GM23338 (cell line): ENCODE data around the gene FBXO17. TPM values are rescaled to one million over a fixed set of nuclear protein-coding genes. Genes with fewer than 3 reads are reported as not detected.

ENCODE experiments used
- ATAC-seq: fragments of 200-7000 bp; cut with Tn5 transposase; 3 replicates; pipeline ENCODE4 v1.9.1; 2020
- DNase-seq: peaks from one replicate; pipeline ENCODE4 v3.0.0-alpha.2; 2015; ENCODE audit warnings: low spot score
- H2AFZ ChIP-seq: fragments of 200-600 bp; sonication (generic); 2 replicates; pipeline ENCODE4 v1.8.0; 2016; ENCODE audit warnings: antibody characterized with exemption, mild to moderate bottlenecking, moderate library complexity
- H3F3A ChIP-seq: fragments of 200-600 bp; sonication (generic); replicated peaks from 2 replicates; pipeline ENCODE4 v1.8.0; 2017; ENCODE audit warnings: antibody characterized with exemption, mixed run types, low read depth
- H3K27ac ChIP-seq: fragments of 200-600 bp; sonication (generic); 2 replicates; pipeline ENCODE4 v1.6.1; 2016; ENCODE audit warnings: low read depth
- H3K27me3 ChIP-seq: fragments of 200-600 bp; sonication (generic); 2 replicates; pipeline ENCODE4 v1.8.0; 2016; ENCODE audit warnings: mild to moderate bottlenecking, mixed run types, moderate library complexity; ENCODE audit not compliant: insufficient read depth
- H3K36me3 ChIP-seq: fragments of 200-600 bp; sonication (generic); 2 replicates; pipeline ENCODE4 v1.8.0; 2016; ENCODE audit warnings: mild to moderate bottlenecking; ENCODE audit not compliant: insufficient read depth
- H3K4me1 ChIP-seq: fragments of 200-600 bp; sonication (generic); 2 replicates; pipeline ENCODE4 v1.8.0; 2016; ENCODE audit warnings: mild to moderate bottlenecking, moderate library complexity; ENCODE audit not compliant: insufficient read depth
- H3K4me2 ChIP-seq: fragments of 200-600 bp; sonication (generic); 2 replicates; pipeline ENCODE4 v1.7.1; 2017; ENCODE audit warnings: mixed run types
- H3K4me3 ChIP-seq: fragments of 200-600 bp; sonication (generic); 2 replicates; pipeline ENCODE4 v1.6.1; 2016; ENCODE audit warnings: mixed run types
- H3K79me2 ChIP-seq: fragments of 200-600 bp; sonication (generic); replicated peaks from 2 replicates; pipeline ENCODE4 v1.8.0; 2017; ENCODE audit warnings: mild to moderate bottlenecking; ENCODE audit not compliant: insufficient read depth
- H3K9me2 ChIP-seq: fragments of 200-600 bp; sonication (generic); 2 replicates; pipeline ENCODE4 v1.8.0; 2017; ENCODE audit not compliant: insufficient read depth
- H4K20me1 ChIP-seq: fragments of 200-600 bp; sonication (generic); replicated peaks from 2 replicates; pipeline ENCODE4 v1.8.0; 2017; ENCODE audit warnings: mild to moderate bottlenecking; ENCODE audit not compliant: insufficient read depth
- H3K27ac Mint-ChIP-seq: 2 replicates; pipeline ENCODE4 v1.8.0; 2020; ENCODE audit warnings: inconsistent platforms, mild to moderate bottlenecking, moderate library complexity, mixed read lengths
- H3K27me3 Mint-ChIP-seq: 3 replicates; pipeline ENCODE4 v1.8.0; 2022; ENCODE audit warnings: low read depth, mild to moderate bottlenecking, moderate library complexity, mixed read lengths, inconsistent platforms; ENCODE audit not compliant: insufficient read depth, poor library complexity
- H3K36me3 Mint-ChIP-seq: 3 replicates; pipeline ENCODE4 v1.8.0; 2021; ENCODE audit warnings: low read depth, mild to moderate bottlenecking, inconsistent platforms, moderate library complexity, mixed read lengths
- H3K4me1 Mint-ChIP-seq: 3 replicates; pipeline ENCODE4 v1.8.0; 2020; ENCODE audit warnings: mild to moderate bottlenecking, inconsistent platforms, mixed read lengths
- H3K4me3 Mint-ChIP-seq: 3 replicates; pipeline ENCODE4 v1.8.0; 2021; ENCODE audit warnings: moderate library complexity, mild to moderate bottlenecking, inconsistent platforms, mixed read lengths
- H3K9me3 Mint-ChIP-seq: 3 replicates; pipeline ENCODE4 v1.8.0; 2020; ENCODE audit warnings: moderate library complexity, mild to moderate bottlenecking, inconsistent platforms, mixed read lengths
- CREB1 ChIP-seq: fragments of 250-450 bp; sonication (Bioruptor Pico); IDR thresholded peaks from 2 replicates; pipeline ENCODE4 v1.5.0; 2020; ENCODE audit warnings: low read depth, mild to moderate bottlenecking, moderate library complexity
- CTCF ChIP-seq, 2 experiments: fragments of 200-600 bp in 1 of 2; sonication (generic) in 1 of 2; conservative IDR thresholded peaks; 2 replicates each; pipeline versions ENCODE4 v1.5.1 to v1.6.1; 2016 to 2017; ENCODE audit warnings: antibody characterized with exemption in 2 of 2, low read depth in 2 of 2, mild to moderate bottlenecking in 2 of 2, moderate library complexity in 1 of 2
- EZH2phosphoT487 ChIP-seq: fragments of 200-600 bp; sonication (generic); IDR thresholded peaks from one replicate; pipeline ENCODE4 v1.8.1; 2018; ENCODE audit warnings: antibody characterized with exemption; ENCODE audit not compliant: unreplicated experiment
- JUNB ChIP-seq: IDR thresholded peaks from one replicate; pipeline ENCODE4 v1.6.1; 2016; ENCODE audit warnings: antibody characterized with exemption; ENCODE audit not compliant: unreplicated experiment
- POLR2AphosphoS5 ChIP-seq: IDR thresholded peaks from 2 replicates; pipeline ENCODE4 v1.6.1; 2016; ENCODE audit warnings: antibody characterized with exemption, low read depth
- ZNF114 ChIP-seq: fragments of 250-450 bp; sonication (Bioruptor Pico); IDR thresholded peaks from 2 replicates; pipeline ENCODE4 v1.5.0; 2020; ENCODE audit warnings: mild to moderate bottlenecking, moderate library complexity
- ZNF331 ChIP-seq: fragments of 250-450 bp; sonication (Bioruptor Pico); IDR thresholded peaks from 2 replicates; pipeline ENCODE4 v1.5.0; 2020; ENCODE audit warnings: low read depth, mild to moderate bottlenecking, moderate library complexity
- polyA plus RNA-seq: library from polyadenylated mRNA; unstranded; fragments of >200 nt; fragmentation: Nextera tagmentation; extraction: Ambion mirVana; gene quantifications from 2 replicates; pipeline ENCODE4 v1.2.1, GENCODE V29; 2016
- total RNA-seq: library from RNA; depleted of rRNA; stranded (reverse); fragments of >200 nt; shearing (Covaris generic); gene quantifications from 2 replicates; pipeline ENCODE4 v1.2.3, GENCODE V29; 2014

The FBXO17 gene
- total and polyA plus RNA-seq, 2 experiments from 2014 or later, result 17.2 to 29.0 TPM

GRCh38 chr19:38929929-38930775 lies 45.4 kb downstream of the FBXO17 start, which contains the start of gene SARS2:
Gene SARS2 (minus strand): TSS chr19:38930763. CDS start chr19:38930736, 27 bp downstream.
- Histone ChIP-seq H3K9me2 (no peaks in the 10 kb centered on the region), H2AFZ (peak within 1 kb of the TSS; percentile 68; the same call in 1 of the 2 replicates), H3K27me3 (no peaks in the 10 kb centered on the region), H3K4me3 (peak within 1 kb of the TSS; percentile 100), H3K79me2 (peaks cover 43% of the 10 kb centered on the region), H3K36me3 (peaks cover 16% of the 10 kb centered on the region; the same call in 1 of the 2 replicates), H3K4me1 (peaks cover 8% of the 10 kb centered on the region), H3F3A (peaks cover 4% of the 10 kb centered on the region; the same call in 1 of the 2 replicates), H3K4me2 (peak within 1 kb of the TSS; percentile 99), H4K20me1 (peaks cover 9% of the 10 kb centered on the region; the same call in 1 of the 2 replicates), H3K27ac (peak within 1 kb of the TSS; percentile 88)
- peak within 1 kb of the TSS; percentile 99 for H3K27ac Mint-ChIP-seq
- H3K36me3 Mint-ChIP-seq, result peaks cover 66% of the 10 kb centered on the region
- peaks cover 8% of the 10 kb centered on the region; the same call in 2 of the 3 replicates for H3K4me1 Mint-ChIP-seq
- TF ChIP-seq ZNF331 (CRISPR knock-in tag) (no peak), CREB1 (CRISPR knock-in tag) (peak; percentile 9; the same call in 1 of the 2 replicates), POLR2AphosphoS5 (peak; percentile 86), CTCF (conservative IDR thresholded peaks at IDR 0.05; ENCODE audit: low read depth in 2 of 2) (peak; percentile 91 to 97)
- H3K27me3 Mint-ChIP-seq, result peaks cover 6% of the 10 kb centered on the region
- peak within 1 kb of the TSS; percentile 100 for H3K4me3 Mint-ChIP-seq
- DNase-seq, result peak; percentile 97
- peak; percentile 52 for ATAC-seq
- H3K9me3 Mint-ChIP-seq, result peaks cover 21% of the 10 kb centered on the region

- Mint-ChIP-seq H3K27ac (no peak overlapping the region), H3K9me3 (peaks cover 6% of the 10 kb centered on the region)
- no peak overlapping the region for H3K27ac ChIP-seq
Observed at GRCh38 chr19:38928391-38929001, 47.0 kb downstream of the FBXO17 start.

More at GRCh38 chr19:38928391-38929001, 47.0 kb downstream of the FBXO17 start:
- peaks cover 9% of the 10 kb centered on the region for H4K20me1 ChIP-seq
- no peaks in the 10 kb centered on the region for H3K9me2 ChIP-seq
- Mint-ChIP-seq H3K4me3 (peak overlapping the region; percentile 100; the same call in 2 of the 3 replicates), H3K4me1 (peaks cover 8% of the 10 kb centered on the region; the same call in 2 of the 3 replicates), H3K27me3 (peaks cover 6% of the 10 kb centered on the region), H3K36me3 (peaks cover 64% of the 10 kb centered on the region)
- H2AFZ ChIP-seq, result no peak overlapping the region
- ATAC-seq (no peak), DNase-seq (no peak)
- TF ChIP-seq ZNF114 (no peak), JUNB (no peak), EZH2phosphoT487 (no peak)
- H3K36me3 ChIP-seq, result peaks cover 19% of the 10 kb centered on the region; the same call in 1 of the 2 replicates
- H3K4me3 ChIP-seq, result no peak overlapping the region
- H3F3A ChIP-seq, result peaks cover 4% of the 10 kb centered on the region; the same call in 1 of the 2 replicates
- H3K79me2 ChIP-seq, result peaks cover 43% of the 10 kb centered on the region
- peaks cover 8% of the 10 kb centered on the region for H3K4me1 ChIP-seq
- H3K4me2 ChIP-seq, result no peak overlapping the region
- H3K27me3 ChIP-seq, result no peaks in the 10 kb centered on the region
